Thyroid gland (tissue), 4 donors: Measurements from ENCODE around the gene ZKSCAN8. TPM values are rescaled to one million over a fixed set of nuclear protein-coding genes. Genes with fewer than 3 reads are reported as not detected.
"Not testable (repeated sequence)": the region's sequence is repeated elsewhere in the genome, so short reads cannot be mapped to it uniquely, and the experiment has no call there.

ENCODE experiments used
- DNase-seq, 2 donors: peaks; one replicate each; pipeline ENCODE4 v3.0.0-alpha.2; 2019
- H3K27ac ChIP-seq, 3 donors: fragments of 200-600 bp; sonication (generic); 1 replicate in 2 of 3; 2 replicates in 1 of 3; pipeline ENCODE4 v1.5.1; 2016 to 2019; ENCODE audit warnings: mild to moderate bottlenecking in 1 of 3, moderate library complexity in 1 of 3
- H3K27me3 ChIP-seq: fragments of 200-600 bp; sonication (generic); one replicate; pipeline ENCODE4 v1.5.1; 2019
- H3K36me3 ChIP-seq, 2 donors: fragments of 200-600 bp; sonication (generic); one replicate each; pipeline ENCODE4 v1.5.1; 2016 to 2019
- H3K4me1 ChIP-seq, 2 donors: fragments of 200-600 bp; sonication (generic); one replicate each; pipeline ENCODE4 v1.5.1; 2017 to 2019
- H3K4me3 ChIP-seq, 3 donors: fragments of 200-600 bp; sonication (generic); replicated peaks in 1 of 3; 1 replicate in 2 of 3; 2 replicates in 1 of 3; pipeline ENCODE4 v1.5.1; 2016; ENCODE audit warnings: mild to moderate bottlenecking in 1 of 3
- H3K9me3 ChIP-seq: fragments of 200-600 bp; sonication (generic); one replicate; pipeline ENCODE4 v1.5.1; 2017
- POLR2A ChIP-seq, 2 donors: fragments of 450-650 bp; IDR thresholded peaks; one replicate each; pipeline ENCODE4 v1.6.1; 2017; ENCODE audit warnings: antibody characterized with exemption in 2 of 2, mild to moderate bottlenecking in 2 of 2, moderate library complexity in 1 of 2
- whole genome bisulfite sequencing, 2 donors: methylation state at CpG; one replicate each; pipeline ENCODE4 v1.1.5; 2017; 5-methylcytosine and 5-hydroxymethylcytosine counted together
- intact Hi-C: fragments of 100-400 bp; cut with DNase I; formaldehyde crosslinking; loops from one replicate; pipeline ENCODE4 v1.15.1; 2023
- total RNA-seq, 4 donors: library from RNA; depleted of rRNA; stranded (reverse); fragments of >200 nt; gene quantifications; one replicate each; pipeline ENCODE4 v1.2.3, GENCODE V29; 2016
- TF ChIP-seq, protein P1 (sequence below), 6 experiments: fragments of 200-600 bp in 3 of 6; fragments of 450-650 bp in 3 of 6; sonication (generic) in 3 of 6; IDR thresholded peaks; one replicate each; pipeline ENCODE4 v1.5.1; 2016 to 2019; ENCODE audit warnings: antibody characterized with exemption in 6 of 6, mild to moderate bottlenecking in 2 of 6, inconsistent platforms in 1 of 6, moderate library complexity in 1 of 6

Gene ZKSCAN8
- 10 to 100 TPM; 21.5 to 44.2 (median 26.8) TPM for total RNA-seq

- Histone ChIP-seq H3K4me3 (peak within 1 kb of the TSS; percentile 42 to 94 (median 82)), H3K9me3 (no peaks in the 10 kb centered on the region), H3K27ac (peak within 1 kb of the TSS in 2 of 3 donors; percentile 43 to 66), H3K27me3 (no peaks in the 10 kb centered on the region), H3K36me3 (peaks cover 0 to 3% of the 10 kb centered on the region in 2 donors), H3K4me1 (peaks cover 12 to 17% of the 10 kb centered on the region in 2 donors)
- peak; percentile 83 to 85 for DNase-seq
- intact Hi-C loops = no loop called here
- 0% methylated on average over 24 to 38 of the region's 52 CpGs for WGBS, 2 donors
- TF ChIP-seq, protein P1, sequence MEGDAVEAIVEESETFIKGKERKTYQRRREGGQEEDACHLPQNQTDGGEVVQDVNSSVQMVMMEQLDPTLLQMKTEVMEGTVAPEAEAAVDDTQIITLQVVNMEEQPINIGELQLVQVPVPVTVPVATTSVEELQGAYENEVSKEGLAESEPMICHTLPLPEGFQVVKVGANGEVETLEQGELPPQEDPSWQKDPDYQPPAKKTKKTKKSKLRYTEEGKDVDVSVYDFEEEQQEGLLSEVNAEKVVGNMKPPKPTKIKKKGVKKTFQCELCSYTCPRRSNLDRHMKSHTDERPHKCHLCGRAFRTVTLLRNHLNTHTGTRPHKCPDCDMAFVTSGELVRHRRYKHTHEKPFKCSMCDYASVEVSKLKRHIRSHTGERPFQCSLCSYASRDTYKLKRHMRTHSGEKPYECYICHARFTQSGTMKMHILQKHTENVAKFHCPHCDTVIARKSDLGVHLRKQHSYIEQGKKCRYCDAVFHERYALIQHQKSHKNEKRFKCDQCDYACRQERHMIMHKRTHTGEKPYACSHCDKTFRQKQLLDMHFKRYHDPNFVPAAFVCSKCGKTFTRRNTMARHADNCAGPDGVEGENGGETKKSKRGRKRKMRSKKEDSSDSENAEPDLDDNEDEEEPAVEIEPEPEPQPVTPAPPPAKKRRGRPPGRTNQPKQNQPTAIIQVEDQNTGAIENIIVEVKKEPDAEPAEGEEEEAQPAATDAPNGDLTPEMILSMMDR (IDR thresholded peaks at IDR 0.05) = no peak
- peak in 1 of 2 donors; percentile 48 for TF ChIP-seq POLR2A (IDR thresholded peaks at IDR 0.05)
Observed at GRCh38 chr6:28141500-28142329, at the start of gene ZKSCAN8. Gene ZKSCAN8 (plus strand): TSS chr6:28141883. CDS start chr6:28148408, 6,525 bp downstream.

DNA sequence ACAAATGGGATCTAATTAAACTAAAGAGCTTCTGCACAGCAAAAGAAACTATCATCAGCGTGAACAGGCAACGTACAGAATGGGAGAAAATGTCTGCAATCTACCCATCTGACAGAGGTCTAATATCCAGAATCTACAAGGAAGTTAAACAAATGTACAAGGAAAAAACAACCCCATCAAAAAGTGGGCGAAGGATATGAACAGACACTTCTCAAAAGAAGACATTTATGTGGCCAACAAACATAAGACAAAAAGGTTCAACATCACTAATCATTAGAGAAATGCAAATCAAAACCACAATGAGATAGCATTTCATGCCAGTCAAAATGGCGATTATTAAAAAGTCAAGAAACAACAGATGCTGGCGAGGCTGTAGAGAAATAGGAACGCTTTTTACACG is 39.5 kb upstream of the ZKSCAN8 start:
- intact Hi-C loops, H3K4me3 ChIP-seq, H3K27ac ChIP-seq, H3K4me1 ChIP-seq, H3K27me3 ChIP-seq, H3K9me3 ChIP-seq, H3K36me3 ChIP-seq, DNase-seq: not testable (repeated sequence)
- 79 to 82% methylated on average over 7 of the region's 7 CpGs for WGBS, 2 donors

DNA sequence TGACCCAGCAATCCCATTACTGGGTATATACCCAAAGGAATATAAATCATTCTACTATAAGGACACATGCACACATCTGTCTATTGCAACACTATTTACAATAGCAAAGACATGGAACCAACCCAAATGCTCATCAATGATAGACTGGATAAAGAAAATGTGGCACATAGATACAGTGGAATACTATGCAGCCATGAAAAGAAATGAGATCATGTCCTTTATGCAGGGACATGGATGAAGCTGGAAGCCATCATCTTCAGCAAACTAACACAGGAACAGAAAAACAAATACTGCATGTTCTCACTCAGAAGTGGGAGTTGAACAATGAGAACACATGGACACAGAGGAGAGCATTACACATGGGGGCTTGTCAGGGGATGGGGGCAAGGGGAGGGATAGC is 39.0 kb upstream of the ZKSCAN8 start:
- H3K27me3 ChIP-seq, H3K4me3 ChIP-seq, H3K4me1 ChIP-seq, H3K27ac ChIP-seq, H3K36me3 ChIP-seq, H3K9me3 ChIP-seq, DNase-seq, intact Hi-C loops: not testable (repeated sequence)

DNA sequence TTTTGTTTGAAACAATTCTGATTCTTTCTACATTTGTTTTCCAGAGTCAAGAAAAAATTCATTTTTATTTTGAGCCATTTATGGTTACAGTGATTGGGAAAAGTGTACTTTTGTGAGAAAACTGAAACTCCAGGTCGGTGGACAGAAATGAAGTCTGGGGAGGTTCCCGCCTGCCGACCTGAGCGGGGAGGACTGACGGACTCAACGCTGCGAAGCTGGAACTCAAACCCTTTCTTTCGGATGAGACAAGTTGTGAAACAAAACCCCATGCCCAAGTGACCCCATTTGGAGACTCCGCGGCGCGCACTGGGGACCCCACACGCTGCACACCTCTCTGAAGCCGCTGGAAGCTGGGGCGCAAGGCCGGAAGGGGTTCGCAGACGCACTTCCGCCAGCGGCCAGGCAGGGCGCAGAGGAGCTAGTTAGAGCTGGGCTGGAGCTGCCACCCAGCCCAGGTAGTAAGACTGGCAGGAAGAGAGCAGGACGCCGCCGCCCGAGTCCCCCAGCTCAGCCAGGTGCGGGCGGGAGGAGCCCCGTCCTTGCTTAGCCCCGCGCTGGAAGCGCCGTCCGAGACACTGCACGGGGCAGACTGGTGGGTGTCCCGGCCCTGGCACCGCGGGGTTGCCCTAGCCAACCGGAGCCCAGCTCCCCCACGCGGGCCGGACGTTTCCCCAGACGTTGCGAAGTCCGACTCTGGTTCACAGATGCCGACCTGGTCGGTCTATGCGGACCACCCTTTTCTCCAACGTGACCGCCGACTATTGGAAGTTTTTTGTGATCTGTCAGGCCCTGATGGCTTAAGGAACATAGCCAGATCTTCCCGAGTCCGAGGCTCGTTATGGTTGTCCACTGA is 37.1 kb upstream of the ZKSCAN8 start:
- Histone ChIP-seq H3K27me3 (no peaks in the 10 kb centered on the region), H3K27ac (peak overlapping the region; percentile 66 to 90 (median 88)), H3K36me3 (no peaks in the 10 kb centered on the region), H3K4me1 (peaks cover 0 to 3% of the 10 kb centered on the region in 2 donors), H3K4me3 (peak overlapping the region; percentile 42 to 79 (median 59)), H3K9me3 (no peaks in the 10 kb centered on the region)
- DNase-seq = peak; percentile 80 to 81
- 2 to 8% methylated on average over 11 to 24 of the region's 54 CpGs for WGBS, 2 donors
- TF ChIP-seq, protein P1 (IDR thresholded peaks at IDR 0.05) = peak; percentile 46 to 80 (median 65)
- TF ChIP-seq POLR2A (IDR thresholded peaks at IDR 0.05) = peak; percentile 33 to 90
- intact Hi-C loops = no loop called here

- intact Hi-C loops = no loop called here
- Histone ChIP-seq H3K36me3 (no peaks in the 10 kb centered on the region), H3K4me3 (peak overlapping the region; percentile 42 to 79 (median 59)), H3K4me1 (peaks cover 0 to 3% of the 10 kb centered on the region in 2 donors), H3K9me3 (no peaks in the 10 kb centered on the region), H3K27me3 (no peaks in the 10 kb centered on the region), H3K27ac (peak overlapping the region in 2 of 3 donors; percentile 88 to 90)
- 22 to 26% methylated on average over 5 of the region's 5 CpGs for WGBS, 2 donors
- no peak for TF ChIP-seq POLR2A (IDR thresholded peaks at IDR 0.05)
- TF ChIP-seq, protein P1 (IDR thresholded peaks at IDR 0.05) = no peak
- DNase-seq = no peak
Observed at GRCh38 chr6:28105245-28105639, 36.4 kb upstream of the ZKSCAN8 start.
